RPMI8226 (cell line): ENCODE measurements around the gene MAP3K7CL.

Experiments used
- DNase-seq: peaks from one replicate; pipeline ENCODE4 v3.0.0-alpha.2; 2015

Gene MAP3K7CL

DNA sequence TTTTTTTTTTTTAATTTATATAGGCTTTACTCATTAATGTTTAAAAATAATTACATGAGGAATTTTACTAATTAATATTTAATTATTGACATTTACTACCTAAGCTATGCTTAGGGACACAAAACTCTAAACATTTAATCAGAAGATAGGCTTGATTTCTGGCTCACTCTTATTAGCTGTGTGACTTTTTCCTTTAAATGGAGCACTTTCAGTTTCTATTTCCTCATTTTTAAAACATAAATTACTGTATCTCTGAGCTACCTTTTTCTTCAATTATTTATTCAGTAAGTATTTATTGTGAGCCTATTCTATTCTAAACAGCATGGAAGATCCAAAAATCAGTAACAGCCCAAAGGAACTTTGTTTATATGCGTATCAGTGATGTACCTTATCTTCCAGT, 40.5 kb downstream of the MAP3K7CL start:
- no peak for DNase-seq

DNA sequence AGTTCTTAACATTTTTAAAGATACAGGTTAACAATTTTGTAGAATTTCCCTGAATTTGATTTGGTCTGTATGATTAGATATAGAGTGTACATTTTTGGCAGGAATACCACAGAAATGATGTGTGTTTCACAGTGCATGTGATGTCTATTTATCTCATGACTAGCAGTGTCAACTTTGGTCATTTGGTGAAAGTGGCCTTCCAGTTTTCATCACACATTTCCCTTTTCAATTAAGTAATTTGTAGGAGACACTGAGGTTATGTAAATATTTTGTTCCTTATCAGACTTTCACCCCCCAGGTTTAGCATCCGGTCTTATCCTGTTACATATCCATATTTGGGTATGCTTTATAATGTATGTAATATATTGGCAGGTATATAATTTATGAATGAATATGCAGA, 41.8 kb downstream of the MAP3K7CL start:
- DNase-seq: no peak

GRCh38 chr21:29174607-29175013, 44.2 kb downstream of the MAP3K7CL start:
- no peak for DNase-seq

- DNase-seq: no peak
Measured at GRCh38 chr21:29175408-29176134, 45.1 kb downstream of the MAP3K7CL start.

- DNase-seq: no peak
Measured at GRCh38 chr21:29176471-29177120, 46.2 kb downstream of the MAP3K7CL start.

- no peak for DNase-seq
Measured at GRCh38 chr21:29177800-29178199, 47.4 kb downstream of the MAP3K7CL start.

DNA sequence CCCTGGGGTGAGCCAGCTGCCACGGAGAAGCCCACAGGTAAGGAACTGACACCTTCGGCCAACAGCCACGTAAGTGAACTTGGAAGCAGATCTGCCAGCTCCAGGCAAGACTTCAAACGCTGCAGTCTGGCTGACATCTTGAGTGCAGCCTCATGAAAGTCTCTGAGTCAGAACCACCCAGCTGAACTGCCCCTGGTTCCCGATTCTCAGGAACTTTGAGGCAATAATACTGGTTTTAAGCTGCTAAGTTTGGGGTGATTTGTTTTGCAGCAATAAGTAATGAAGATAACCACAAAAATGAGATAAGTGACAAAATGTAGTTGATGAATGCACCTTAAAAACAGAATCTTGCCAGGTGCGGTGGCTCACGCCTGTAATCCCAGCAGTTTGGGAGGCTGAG, 48.5 kb downstream of the MAP3K7CL start:
- no peak for DNase-seq

DNA sequence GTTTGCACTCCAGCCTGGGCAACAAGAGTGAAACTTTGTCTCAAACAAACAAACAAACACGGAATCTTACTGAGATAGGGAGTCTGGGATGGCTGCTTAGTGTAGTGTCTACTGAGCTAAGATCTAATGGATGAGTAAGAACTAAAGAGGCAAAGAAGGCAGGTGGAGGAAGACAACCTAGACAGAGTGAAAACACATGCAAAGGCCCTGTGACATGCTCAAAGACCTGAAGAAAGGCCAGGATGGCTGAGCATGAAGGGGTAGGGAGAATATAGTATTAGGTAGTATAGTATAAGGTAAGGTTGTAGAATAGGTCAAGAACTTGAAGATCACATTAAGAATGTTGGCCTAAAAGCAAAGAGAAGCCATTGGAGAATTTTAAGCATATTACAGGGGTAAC, 49.1 kb downstream of the MAP3K7CL start:
- DNase-seq: no peak

DNA sequence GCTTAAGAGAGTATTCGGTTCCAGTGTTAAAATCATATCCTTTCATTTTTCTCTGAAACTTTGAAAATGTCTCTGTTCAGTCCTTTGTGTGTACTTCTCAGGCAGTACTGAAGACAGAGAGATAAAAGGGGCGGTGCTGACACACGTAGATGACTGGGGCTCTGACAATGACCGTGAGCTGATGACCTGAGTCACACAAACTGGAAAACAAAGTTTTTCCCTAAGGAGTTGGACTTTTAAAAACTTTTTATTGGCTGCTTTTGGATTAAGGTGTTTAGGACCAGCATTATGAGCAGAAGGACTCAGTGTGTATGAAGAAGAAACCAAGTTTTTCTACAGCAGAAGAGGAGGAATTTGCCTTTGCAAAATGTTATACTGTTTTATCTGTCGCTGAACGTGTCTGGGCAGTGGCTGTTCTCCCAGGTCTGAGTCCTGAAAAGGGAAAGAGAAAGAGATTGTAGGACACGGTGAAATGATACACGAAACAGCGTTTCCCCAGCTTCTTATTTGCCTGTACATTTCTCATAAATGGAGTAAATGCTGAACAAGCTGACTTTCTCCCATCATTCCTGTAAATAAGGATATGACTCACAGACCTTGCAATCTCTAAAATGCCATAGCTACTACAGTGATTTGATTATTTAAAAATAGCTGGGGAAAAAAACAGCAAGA, 51.5 kb downstream of the MAP3K7CL start:
- peak; percentile 21 for DNase-seq

DNA sequence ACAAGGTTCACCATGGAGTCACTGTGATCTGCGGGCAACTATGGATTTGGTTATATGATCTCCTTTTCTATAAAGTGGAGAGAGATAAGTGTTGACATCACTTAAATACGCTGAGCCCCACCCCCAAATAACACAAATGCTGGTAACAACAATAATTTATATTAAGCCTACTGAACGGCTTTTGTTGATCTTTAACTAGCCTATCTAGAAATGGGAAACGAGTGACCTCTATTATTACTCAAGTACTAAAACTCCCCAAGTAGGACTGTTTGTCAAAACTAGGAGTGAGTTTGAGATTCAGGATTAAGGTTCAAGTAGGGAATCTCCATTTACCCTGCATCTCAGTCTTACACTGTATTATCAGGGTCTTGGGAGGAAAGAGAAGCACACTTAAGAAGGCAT, 52.2 kb downstream of the MAP3K7CL start:
- no peak for DNase-seq

DNA sequence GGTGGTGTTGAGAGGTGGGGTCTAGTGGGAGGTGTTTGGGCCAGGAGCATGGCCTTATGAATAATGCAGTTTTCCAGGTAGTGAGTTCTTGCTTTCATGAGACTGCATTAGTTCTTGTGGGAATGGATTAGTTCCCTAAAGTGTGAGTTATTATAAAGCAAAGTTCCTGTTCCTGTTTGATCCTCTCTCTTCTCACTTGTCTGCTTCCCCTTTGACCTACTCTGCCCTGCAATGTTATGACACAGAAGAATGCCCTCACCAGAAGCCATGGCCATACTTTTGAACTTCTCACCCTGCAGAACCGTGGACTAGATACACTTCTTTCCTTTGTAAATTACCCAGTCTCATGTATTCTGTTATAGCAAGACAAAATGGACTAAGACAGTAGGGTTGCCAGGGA, 53.6 kb downstream of the MAP3K7CL start:
- DNase-seq: no peak

- no peak for DNase-seq
Measured at GRCh38 chr21:29185172-29185571, 54.7 kb downstream of the MAP3K7CL start.

DNA sequence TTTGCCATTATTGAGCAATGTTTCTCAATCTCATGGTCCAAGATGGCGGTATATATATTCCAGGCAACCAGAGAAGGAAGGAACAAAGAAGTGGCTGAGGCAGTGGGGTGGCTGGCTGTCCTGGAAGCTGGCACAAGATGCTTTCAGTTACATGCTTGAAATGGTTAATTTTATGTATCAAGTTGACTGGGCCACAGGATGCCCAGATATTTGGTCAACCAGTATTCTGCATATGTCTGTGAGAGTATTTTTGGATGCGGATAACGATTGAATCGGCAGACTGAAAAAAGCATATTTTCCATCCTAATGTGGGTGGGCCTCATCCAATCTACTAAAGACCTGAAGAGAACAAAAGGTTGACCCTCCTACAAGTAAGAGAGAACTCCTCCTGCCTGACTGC, 55.2 kb downstream of the MAP3K7CL start:
- no peak for DNase-seq

DNA sequence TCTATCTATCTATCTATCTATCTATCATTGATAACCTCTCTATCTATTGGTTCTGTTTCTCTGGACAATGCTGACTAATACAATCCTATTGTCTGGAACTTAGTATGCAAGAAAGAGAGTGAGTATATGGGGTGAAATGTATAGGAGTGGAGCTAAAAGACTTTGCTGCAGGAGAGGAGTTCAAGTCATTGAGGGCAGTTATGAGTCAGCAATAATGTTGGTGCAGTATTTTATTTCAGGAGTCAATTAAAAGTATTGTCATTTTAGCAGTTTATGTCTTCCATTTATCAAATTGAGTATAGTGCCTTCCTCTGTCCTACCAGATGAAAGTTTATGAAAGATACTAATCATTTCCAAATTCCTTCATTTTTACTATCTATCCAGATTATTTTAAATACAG, 55.8 kb downstream of the MAP3K7CL start:
- no peak for DNase-seq

DNA sequence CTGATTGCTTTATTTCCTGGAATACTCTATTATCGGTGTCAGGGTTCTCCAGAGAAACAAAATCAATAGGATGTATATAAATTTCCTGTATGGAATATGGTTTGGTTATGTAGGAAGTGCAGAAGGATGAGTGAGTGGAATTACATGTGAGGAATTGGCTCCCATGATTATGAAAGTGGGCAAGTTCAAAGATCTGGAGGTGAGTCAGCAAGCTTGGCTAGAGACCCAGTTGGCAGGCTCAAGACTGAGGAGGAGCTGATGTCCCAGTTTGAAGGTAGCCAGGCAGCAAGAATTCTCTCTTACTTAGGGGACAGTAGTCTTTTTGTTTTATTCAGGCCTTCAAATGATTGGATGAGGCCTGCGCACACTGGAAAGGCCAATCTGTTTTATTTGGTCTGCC, 57.5 kb downstream of the MAP3K7CL start:
- DNase-seq: no peak

DNA sequence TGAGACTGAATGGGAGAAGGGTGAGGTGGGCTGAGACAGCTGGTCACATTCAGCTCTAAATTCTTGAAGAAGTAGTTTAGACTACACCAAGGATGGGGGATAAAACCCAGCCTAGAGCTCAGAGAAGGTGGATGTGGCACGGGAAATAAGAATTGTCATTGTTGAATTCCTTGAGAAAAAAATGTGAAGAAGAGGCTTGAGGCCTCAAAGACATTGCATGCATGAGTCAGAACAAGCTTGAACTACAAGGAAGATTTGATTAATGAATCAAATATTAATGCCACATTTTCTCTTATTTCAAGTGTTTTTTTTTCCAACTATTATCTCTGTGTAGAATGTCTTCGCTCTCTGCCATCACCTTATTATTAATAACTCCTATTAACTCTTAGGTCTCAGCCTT, 58.9 kb downstream of the MAP3K7CL start:
- DNase-seq: no peak

DNA sequence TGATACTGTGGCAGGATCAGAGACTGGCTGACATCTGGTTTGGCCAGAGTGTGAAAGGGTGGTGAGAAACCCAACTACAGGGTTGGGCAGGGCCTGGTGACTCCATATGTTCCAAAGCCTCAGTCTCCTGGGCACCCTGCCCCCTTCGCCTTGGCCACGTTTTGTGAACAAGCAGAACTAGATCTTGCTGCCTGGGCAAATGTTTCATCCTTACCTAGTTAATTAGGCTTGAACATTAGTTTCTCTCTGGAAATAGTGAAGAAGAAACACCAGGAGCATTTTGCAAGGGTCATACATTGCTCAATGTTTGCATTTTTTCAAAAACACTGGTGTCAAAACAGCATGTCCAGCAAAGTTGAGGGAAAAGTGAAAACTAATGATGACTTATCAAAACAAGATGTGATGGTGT, 60.5 kb downstream of the MAP3K7CL start:
- DNase-seq: no peak

- DNase-seq: no peak
Measured at GRCh38 chr21:29193072-29193471, 62.6 kb downstream of the MAP3K7CL start.

- DNase-seq: no peak
Measured at GRCh38 chr21:29193901-29194300, 63.5 kb downstream of the MAP3K7CL start.

- DNase-seq: no peak
Measured at GRCh38 chr21:29194342-29194741, 63.9 kb downstream of the MAP3K7CL start.

DNA sequence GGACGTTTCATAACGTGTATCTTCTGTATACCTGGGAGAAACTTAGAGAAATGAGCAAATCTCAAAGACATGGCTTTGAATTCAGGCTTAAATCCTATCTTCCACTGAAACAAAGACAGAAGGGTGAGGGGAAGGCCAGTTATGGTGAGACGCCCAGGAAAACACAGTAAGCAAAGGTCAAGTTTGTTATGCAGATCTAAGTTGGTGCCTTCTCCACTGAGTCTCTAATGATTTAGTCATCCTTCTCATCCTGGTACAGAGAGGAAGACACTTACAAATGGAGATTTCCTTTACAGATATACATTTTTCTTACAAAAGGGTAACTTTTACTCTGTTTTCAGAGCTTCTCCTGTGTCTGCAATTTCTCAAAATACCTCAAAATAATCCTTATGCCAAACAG, 64.4 kb downstream of the MAP3K7CL start:
- no peak for DNase-seq

DNA sequence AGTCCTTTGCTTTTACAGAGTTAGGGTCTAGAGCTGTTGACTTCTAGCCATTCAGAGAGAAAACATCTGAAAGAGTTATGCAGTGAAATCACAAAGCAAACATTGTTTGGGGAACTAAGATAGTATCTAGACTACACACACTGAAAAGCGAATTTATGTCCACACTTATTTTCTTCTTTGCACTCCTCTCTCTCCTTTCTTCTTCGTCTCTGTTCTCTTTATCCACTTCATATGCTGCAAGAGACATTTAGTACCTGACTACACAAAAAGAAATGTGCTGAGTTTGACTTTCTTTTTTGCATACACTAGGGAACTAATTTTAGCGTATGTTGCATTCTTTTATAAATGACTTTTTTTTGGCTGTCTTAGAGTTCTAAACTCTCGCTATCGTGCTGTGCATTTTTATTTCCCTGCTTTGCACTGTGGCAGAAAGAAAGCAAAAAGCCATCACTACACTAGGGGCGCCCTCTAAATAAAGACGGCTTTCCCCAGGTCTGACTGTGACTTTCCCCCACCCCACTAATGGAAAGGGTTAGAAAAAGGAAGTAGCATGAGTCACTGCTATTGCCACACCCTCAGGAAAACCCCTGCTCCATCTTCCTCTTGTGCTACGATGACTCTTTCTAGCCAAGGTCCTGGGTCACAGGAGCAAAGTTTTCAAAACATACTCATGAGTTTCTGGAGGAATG, 65.7 kb downstream of the MAP3K7CL start:
- DNase-seq: peak; percentile 90

GRCh38 chr21:29196670-29197191, 66.3 kb downstream of the MAP3K7CL start:
- DNase-seq: no peak
